Neutrophil (primary cell): Measurements from ENCODE around the gene NUPR1.

Experiments
- H3K27ac ChIP-seq: fragments of 200-600 bp; sonication (generic); 2 replicates; pipeline ENCODE4 v1.5.1; 2016; ENCODE audit warnings: mild to moderate bottlenecking, moderate library complexity
- H3K27me3 ChIP-seq: fragments of 200-600 bp; sonication (generic); 2 replicates; pipeline ENCODE4 v1.6.0; 2016; ENCODE audit warnings: mild to moderate bottlenecking
- H3K36me3 ChIP-seq: fragments of 200-600 bp; sonication (generic); 2 replicates; pipeline ENCODE4 v1.5.1; 2017
- H3K4me1 ChIP-seq, 2 experiments: fragments of 200-600 bp in 1 of 2; sonication (generic) in 1 of 2; 1 replicate in 1 of 2; 2 replicates in 1 of 2; pipeline versions ENCODE4 v1.5.1 to v1.6.1; 2013 to 2016; ENCODE audit warnings: low read depth in 1 of 2, low read length in 1 of 2, mild to moderate bottlenecking in 1 of 2, moderate library complexity in 1 of 2; ENCODE audit not compliant: control insufficient read depth in 1 of 2, insufficient read depth in 1 of 2
- H3K4me3 ChIP-seq, 2 experiments: fragments of 200-600 bp in 1 of 2; sonication (generic) in 1 of 2; 1 replicate in 1 of 2; 2 replicates in 1 of 2; pipeline ENCODE4 v1.5.1; 2013 to 2016; ENCODE audit warnings: low read depth in 1 of 2, low read length in 1 of 2, mild to moderate bottlenecking in 1 of 2, moderate library complexity in 1 of 2
- H3K9me3 ChIP-seq: fragments of 200-600 bp; sonication (generic); 2 replicates; pipeline ENCODE4 v1.5.1; 2016
- TF ChIP-seq, protein P1 (sequence below): fragments of 200-600 bp; sonication (generic); IDR thresholded peaks from 2 replicates; pipeline ENCODE4 v1.5.1; 2016; ENCODE audit warnings: antibody characterized with exemption

Gene NUPR1

DNA sequence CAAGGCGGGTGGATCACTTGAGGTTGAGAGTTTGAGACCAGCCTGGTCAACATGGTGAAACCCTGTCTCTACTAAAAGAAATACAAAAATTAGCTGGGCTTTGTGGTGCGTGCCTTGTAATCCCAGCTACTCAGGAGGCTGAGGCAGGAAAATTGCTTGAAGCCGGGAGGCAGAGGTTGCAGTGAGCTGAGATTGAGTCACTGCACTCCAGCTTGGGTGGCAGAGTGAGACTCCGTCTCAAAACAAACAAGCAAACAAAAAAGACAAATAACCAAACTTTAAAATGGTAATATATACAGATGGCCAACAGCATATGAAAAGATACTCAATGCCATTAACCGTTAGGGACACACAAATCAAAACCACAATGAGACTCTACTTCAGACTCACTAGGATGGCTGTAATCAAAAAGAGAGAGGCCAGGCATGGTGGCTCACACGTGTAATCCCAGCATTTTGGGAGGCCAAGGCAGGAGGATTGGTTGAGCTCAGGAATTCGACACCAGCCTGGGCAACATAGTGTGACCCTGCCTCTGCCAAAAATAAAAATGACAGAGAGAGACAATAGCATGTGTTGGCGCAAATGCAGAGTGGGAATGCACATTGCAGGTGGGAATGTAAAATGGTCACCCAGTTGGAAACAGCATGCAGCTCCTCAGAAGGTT, 36.8 kb upstream of the NUPR1 start:
- H3K36me3 ChIP-seq, result no peaks in the 10 kb centered on the region
- H3K4me1 ChIP-seq, result peaks cover 14 to 15% of the 10 kb centered on the region in 2 experiments
- no peaks in the 10 kb centered on the region for H3K27me3 ChIP-seq
- no peak overlapping the region for H3K27ac ChIP-seq
- no peaks in the 10 kb centered on the region for H3K9me3 ChIP-seq
- TF ChIP-seq, protein P1, sequence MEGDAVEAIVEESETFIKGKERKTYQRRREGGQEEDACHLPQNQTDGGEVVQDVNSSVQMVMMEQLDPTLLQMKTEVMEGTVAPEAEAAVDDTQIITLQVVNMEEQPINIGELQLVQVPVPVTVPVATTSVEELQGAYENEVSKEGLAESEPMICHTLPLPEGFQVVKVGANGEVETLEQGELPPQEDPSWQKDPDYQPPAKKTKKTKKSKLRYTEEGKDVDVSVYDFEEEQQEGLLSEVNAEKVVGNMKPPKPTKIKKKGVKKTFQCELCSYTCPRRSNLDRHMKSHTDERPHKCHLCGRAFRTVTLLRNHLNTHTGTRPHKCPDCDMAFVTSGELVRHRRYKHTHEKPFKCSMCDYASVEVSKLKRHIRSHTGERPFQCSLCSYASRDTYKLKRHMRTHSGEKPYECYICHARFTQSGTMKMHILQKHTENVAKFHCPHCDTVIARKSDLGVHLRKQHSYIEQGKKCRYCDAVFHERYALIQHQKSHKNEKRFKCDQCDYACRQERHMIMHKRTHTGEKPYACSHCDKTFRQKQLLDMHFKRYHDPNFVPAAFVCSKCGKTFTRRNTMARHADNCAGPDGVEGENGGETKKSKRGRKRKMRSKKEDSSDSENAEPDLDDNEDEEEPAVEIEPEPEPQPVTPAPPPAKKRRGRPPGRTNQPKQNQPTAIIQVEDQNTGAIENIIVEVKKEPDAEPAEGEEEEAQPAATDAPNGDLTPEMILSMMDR, result no peak
- H3K4me3 ChIP-seq, result no peak overlapping the region

DNA sequence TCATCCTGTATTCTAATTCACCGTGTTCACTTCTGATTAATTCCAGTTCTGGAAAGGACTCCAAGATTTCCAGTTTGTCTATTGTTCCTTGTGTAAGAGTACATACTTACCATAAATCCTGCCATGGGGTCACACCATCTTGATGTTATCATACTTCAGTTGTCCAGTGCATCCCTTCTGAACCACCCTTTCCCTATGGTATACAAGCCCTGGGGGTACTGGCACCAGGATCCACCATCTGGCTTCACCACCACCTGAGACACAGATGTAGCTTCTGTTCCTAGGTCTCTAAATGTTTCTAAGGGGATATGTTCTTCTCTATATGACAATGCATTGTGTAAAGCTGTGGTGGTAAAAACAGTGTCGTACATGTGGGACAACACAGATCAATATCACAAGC, 36.2 kb upstream of the NUPR1 start:
- Histone ChIP-seq H3K4me3 (no peak overlapping the region), H3K36me3 (no peaks in the 10 kb centered on the region)
- TF ChIP-seq, protein P1, result no peak

DNA sequence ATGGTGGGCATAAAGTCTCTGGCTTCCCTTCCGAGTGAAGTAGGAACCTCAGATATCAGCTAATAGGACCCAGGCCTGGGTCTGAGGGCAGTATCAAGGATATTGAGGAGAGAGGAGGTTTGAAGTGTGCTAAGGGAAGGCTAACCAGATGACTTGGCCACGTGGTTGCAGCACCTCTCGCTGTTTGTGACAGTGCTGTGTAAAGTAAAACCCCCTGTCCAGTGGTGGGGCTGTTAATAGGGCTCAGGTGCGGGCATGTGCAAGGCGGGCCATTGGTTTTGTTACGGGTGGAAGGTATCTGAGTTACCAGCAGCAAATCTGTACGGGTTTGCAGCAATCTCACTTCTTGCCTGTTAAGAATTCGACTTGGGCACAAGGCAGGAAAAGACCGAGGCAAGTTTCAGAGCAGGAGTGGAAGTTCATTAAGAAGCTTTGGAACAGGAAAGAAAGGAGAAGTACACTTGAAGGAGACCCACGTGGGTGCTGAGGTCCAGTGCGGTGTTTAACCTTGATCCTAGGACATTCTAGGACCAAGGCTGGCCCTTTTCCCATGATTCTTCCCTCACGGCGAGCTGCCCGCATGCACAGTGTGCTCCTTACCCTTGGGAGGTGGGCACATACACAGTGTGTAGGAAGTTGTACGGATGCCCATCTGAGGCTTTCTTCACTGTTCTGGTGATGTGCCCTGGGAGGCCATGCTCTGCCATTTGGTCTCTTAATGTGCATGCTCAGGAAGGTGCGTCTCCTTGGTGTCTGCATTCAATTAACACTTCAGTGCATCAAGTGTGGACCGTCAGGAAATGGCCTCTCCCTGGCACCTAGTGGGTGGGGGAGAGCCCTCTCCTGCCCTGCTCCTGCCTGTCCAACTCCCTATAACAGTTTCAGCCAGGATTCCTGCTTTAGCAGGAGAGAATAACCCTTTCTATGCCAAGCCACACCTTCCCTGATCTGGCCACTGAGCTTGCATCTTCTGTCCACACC, 35.3 kb upstream of the NUPR1 start:
- Histone ChIP-seq H3K36me3 (no peaks in the 10 kb centered on the region), H3K27me3 (no peaks in the 10 kb centered on the region)
- TF ChIP-seq, protein P1, result no peak

More for the DNA sequence above, 36.2 kb upstream of the NUPR1 start:
- peaks cover 14 to 15% of the 10 kb centered on the region in 2 experiments for H3K4me1 ChIP-seq
- H3K9me3 ChIP-seq, result no peaks in the 10 kb centered on the region
- no peak overlapping the region for H3K27ac ChIP-seq
- H3K27me3 ChIP-seq, result no peaks in the 10 kb centered on the region

DNA sequence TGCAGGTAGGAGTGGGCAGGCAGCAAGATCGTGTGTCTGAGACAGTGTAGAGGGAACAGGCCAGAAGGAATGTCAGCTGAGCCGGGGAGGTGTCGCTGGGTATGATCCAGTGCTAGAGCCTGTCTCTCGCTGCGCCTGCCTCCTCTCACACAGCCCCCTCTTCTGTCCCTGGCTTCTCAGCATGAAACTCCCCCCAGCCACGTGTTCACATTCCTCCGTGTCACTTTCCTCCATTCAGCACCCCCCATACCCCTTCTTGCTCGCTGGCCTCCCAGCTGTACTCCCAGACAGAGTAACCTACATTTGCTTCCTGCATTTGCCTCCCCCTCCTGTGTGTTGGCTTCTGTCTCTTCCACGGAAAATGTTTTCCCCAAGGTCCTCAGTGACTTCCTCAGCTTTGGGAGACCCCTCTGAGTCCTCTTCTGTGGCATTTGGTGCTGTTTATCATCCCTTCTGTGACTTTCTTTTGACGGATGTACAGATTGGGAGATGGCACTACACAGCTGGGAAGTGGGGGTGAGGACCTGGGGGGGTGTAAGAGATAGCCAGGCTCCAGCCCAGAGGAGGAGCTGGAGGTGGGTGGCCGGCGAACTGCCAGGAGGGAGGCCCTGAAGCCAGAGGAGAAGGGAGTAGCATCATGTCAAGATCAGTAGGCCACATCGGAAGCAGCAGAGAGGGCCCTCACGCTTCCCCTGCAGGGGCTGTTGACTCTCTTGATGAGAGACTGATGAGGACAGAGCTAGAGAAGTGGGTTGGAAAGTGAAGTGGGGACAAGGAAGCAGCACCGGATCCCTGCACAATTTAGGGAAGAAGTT, 34.1 kb upstream of the NUPR1 start:
- Histone ChIP-seq H3K36me3 (no peaks in the 10 kb centered on the region), H3K4me1 (peaks cover 14 to 15% of the 10 kb centered on the region in 2 experiments), H3K4me3 (no peak overlapping the region), H3K9me3 (no peaks in the 10 kb centered on the region), H3K27ac (no peak overlapping the region), H3K27me3 (no peaks in the 10 kb centered on the region)
- TF ChIP-seq, protein P1, result no peak

More for the DNA sequence above, 35.3 kb upstream of the NUPR1 start:
- peaks cover 14 to 15% of the 10 kb centered on the region in 2 experiments for H3K4me1 ChIP-seq
- H3K27ac ChIP-seq, result peak overlapping the region; percentile 41
- H3K4me3 ChIP-seq, result no peak overlapping the region
- no peaks in the 10 kb centered on the region for H3K9me3 ChIP-seq

DNA sequence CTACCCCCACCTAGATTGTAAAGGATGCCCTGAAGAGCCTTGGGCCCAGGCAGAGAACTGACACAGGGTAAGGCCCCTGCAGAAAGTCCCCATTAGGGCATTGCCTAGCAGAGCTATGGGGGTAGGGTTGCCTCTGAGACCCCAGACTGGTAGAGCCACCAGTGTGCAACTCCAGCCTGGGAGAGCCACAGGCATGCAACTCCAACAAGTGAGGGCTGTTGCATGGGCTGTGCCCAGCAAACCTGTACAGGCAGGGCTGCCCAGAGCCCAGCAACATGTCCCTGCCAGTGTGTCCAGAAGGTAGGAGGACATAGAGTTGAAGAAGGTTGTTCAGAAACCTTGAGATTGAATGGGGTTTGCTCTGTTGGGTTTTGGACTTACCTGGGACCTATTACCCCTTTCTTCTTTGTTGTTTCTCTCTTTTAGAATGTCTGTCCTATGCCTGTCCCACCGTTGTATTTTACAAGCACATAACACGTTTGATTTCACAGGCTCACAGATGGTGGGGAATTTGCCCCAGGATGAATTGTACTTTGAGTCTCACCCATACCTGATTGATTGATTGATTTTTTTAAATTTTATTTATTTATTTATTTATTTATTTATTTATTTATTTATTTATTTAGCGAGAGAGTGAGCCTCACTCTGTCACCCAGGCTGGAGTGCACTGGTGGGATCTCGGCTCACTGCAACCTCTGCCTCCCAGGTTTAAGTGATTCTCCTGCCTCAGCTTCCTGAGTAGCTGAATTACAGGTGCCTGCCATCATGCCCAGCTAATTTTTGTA, 31.4 kb upstream of the NUPR1 start:
- Histone ChIP-seq H3K36me3 (no peaks in the 10 kb centered on the region), H3K9me3 (no peaks in the 10 kb centered on the region), H3K4me3 (no peak overlapping the region), H3K4me1 (peaks cover 14 to 15% of the 10 kb centered on the region in 2 experiments), H3K27ac (no peak overlapping the region), H3K27me3 (no peaks in the 10 kb centered on the region)
- TF ChIP-seq, protein P1, result no peak
